Ishikawa (cell line): ENCODE data around the gene DLL1.

Experiments used
- CEBPB ChIP-seq: IDR thresholded peaks from 2 replicates; pipeline ENCODE4 v1.6.1; 2012
- CREB1 ChIP-seq: IDR thresholded peaks from 2 replicates; pipeline ENCODE4 v1.6.1; 2012; ENCODE audit warnings: low read depth
- EGR1 ChIP-seq: IDR thresholded peaks from 2 replicates; pipeline ENCODE4 v1.6.1; 2012
- EP300 ChIP-seq: IDR thresholded peaks from 2 replicates; pipeline ENCODE4 v1.6.1; 2012; ENCODE audit warnings: borderline replicate concordance
- FOXM1 ChIP-seq: IDR thresholded peaks from 2 replicates; pipeline ENCODE4 v1.6.1; 2012; ENCODE audit warnings: low read depth, borderline replicate concordance
- MAX ChIP-seq: IDR thresholded peaks from 2 replicates; pipeline ENCODE4 v1.6.1; 2012
- NFIC ChIP-seq: IDR thresholded peaks from 2 replicates; pipeline ENCODE4 v1.6.1; 2012
- RAD21 ChIP-seq: IDR thresholded peaks from 2 replicates; pipeline ENCODE4 v1.6.1; 2012; ENCODE audit warnings: low read depth
- REST ChIP-seq: IDR thresholded peaks from 2 replicates; pipeline ENCODE4 v1.6.1; 2012; ENCODE audit warnings: low read depth, mild to moderate bottlenecking
- TAF1 ChIP-seq: IDR thresholded peaks from 2 replicates; pipeline ENCODE4 v1.6.1; 2012; ENCODE audit warnings: low read depth, mild to moderate bottlenecking
- TCF12 ChIP-seq: IDR thresholded peaks from 2 replicates; pipeline ENCODE4 v1.6.1; 2012; ENCODE audit warnings: low read depth
- TEAD4 ChIP-seq: IDR thresholded peaks from 2 replicates; pipeline ENCODE4 v1.6.1; 2012
- USF1 ChIP-seq: IDR thresholded peaks from 2 replicates; pipeline ENCODE4 v1.6.1; 2012
- YY1 ChIP-seq: IDR thresholded peaks from 2 replicates; pipeline ENCODE4 v1.6.1; 2012; ENCODE audit warnings: low read depth
- ZBTB7A ChIP-seq: IDR thresholded peaks from 2 replicates; pipeline ENCODE4 v1.6.1; 2012; ENCODE audit warnings: low read depth

DLL1 gene

GRCh38 chr6:170277893-170278742 is 12.8 kb downstream of the DLL1 start:
- no peak for TF ChIP-seq EP300
- no peak for TF ChIP-seq TEAD4
- no peak for TF ChIP-seq YY1

GRCh38 chr6:170276369-170277057 is 14.4 kb downstream of the DLL1 start:
- no peak for TF ChIP-seq EP300
- no peak for TF ChIP-seq REST
- no peak for TF ChIP-seq TEAD4
- TF ChIP-seq RAD21 = no peak
- TF ChIP-seq ZBTB7A = no peak
- TF ChIP-seq NFIC = no peak
- no peak for TF ChIP-seq EGR1
- TF ChIP-seq MAX = no peak
- TF ChIP-seq CEBPB = no peak
- TF ChIP-seq CREB1 = no peak

GRCh38 chr6:170274713-170275560 is 15.9 kb downstream of the DLL1 start:
- no peak for TF ChIP-seq RAD21
- no peak for TF ChIP-seq EP300
- TF ChIP-seq TAF1 = no peak
- no peak for TF ChIP-seq REST
- no peak for TF ChIP-seq TEAD4
- no peak for TF ChIP-seq USF1
- no peak for TF ChIP-seq ZBTB7A
- no peak for TF ChIP-seq FOXM1
- TF ChIP-seq NFIC = no peak
- no peak for TF ChIP-seq EGR1
- no peak for TF ChIP-seq MAX
- TF ChIP-seq CREB1 = no peak
- TF ChIP-seq YY1 = no peak
- no peak for TF ChIP-seq TCF12
- no peak for TF ChIP-seq CEBPB

GRCh38 chr6:170273681-170274080 is 17.2 kb downstream of the DLL1 start:
- TF ChIP-seq USF1 = no peak
- TF ChIP-seq NFIC = no peak
- no peak for TF ChIP-seq TEAD4
- TF ChIP-seq MAX = no peak
- TF ChIP-seq EGR1 = no peak
- TF ChIP-seq REST = no peak
- no peak for TF ChIP-seq FOXM1
- TF ChIP-seq TCF12 = no peak
- TF ChIP-seq YY1 = no peak
- TF ChIP-seq CREB1 = no peak
- no peak for TF ChIP-seq ZBTB7A
- TF ChIP-seq CEBPB = no peak
- no peak for TF ChIP-seq RAD21
- no peak for TF ChIP-seq TAF1
- TF ChIP-seq EP300 = no peak
